Smooth muscle cell (in vitro differentiated cells): ENCODE data around the gene KIFC3. TPM values are rescaled to one million over a fixed set of nuclear protein-coding genes. Genes with fewer than 3 reads are reported as not detected.
A peak's percentile ranks its signal among the peaks of the same experiment; 100 is the strongest.

ENCODE experiments used
- DNase-seq: peaks from one replicate; lab custom pipeline; 2025; ENCODE audit not compliant: unreplicated experiment; lab: John Stamatoyannopoulos, UW
- H2AFZ ChIP-seq: fragments of 200-600 bp; sonication (generic); 2 replicates; pipeline ENCODE4 v1.6.0; 2016; ENCODE audit warnings: antibody characterized with exemption, low read depth, mild to moderate bottlenecking
- H3F3A ChIP-seq: fragments of 200-600 bp; sonication (generic); 2 replicates; pipeline ENCODE4 v1.6.0; 2017; ENCODE audit warnings: antibody characterized with exemption, low read depth
- H3K27ac ChIP-seq: fragments of 200-600 bp; sonication (generic); 2 replicates; pipeline ENCODE4 v1.5.1; 2016; ENCODE audit warnings: low read depth, mild to moderate bottlenecking
- H3K27me3 ChIP-seq: fragments of 200-600 bp; sonication (generic); 2 replicates; pipeline ENCODE4 v1.6.1; 2016; ENCODE audit warnings: low read depth, mild to moderate bottlenecking
- H3K36me3 ChIP-seq: fragments of 200-600 bp; sonication (generic); 2 replicates; pipeline ENCODE4 v1.5.1; 2016; ENCODE audit warnings: low read depth
- H3K4me1 ChIP-seq: fragments of 200-600 bp; sonication (generic); 2 replicates; pipeline ENCODE4 v1.5.1; 2016; ENCODE audit warnings: low read depth
- H3K4me2 ChIP-seq: fragments of 200-600 bp; sonication (generic); 2 replicates; pipeline ENCODE4 v1.6.0; 2016; ENCODE audit warnings: mild to moderate bottlenecking
- H3K4me3 ChIP-seq: fragments of 200-600 bp; sonication (generic); 2 replicates; pipeline ENCODE4 v1.5.1; 2016; ENCODE audit warnings: mild to moderate bottlenecking
- H3K79me2 ChIP-seq: fragments of 200-600 bp; sonication (generic); 2 replicates; pipeline ENCODE4 v1.6.0; 2016; ENCODE audit warnings: low read depth, mild to moderate bottlenecking
- H3K9ac ChIP-seq: fragments of 200-600 bp; sonication (generic); 2 replicates; pipeline ENCODE4 v1.6.0; 2016; ENCODE audit warnings: low read depth
- H3K9me3 ChIP-seq: fragments of 200-600 bp; sonication (generic); replicated peaks from 2 replicates; pipeline ENCODE4 v1.5.1; 2016; ENCODE audit warnings: low read depth
- H4K20me1 ChIP-seq: fragments of 200-600 bp; sonication (generic); 2 replicates; pipeline ENCODE4 v1.6.0; 2016; ENCODE audit warnings: low read depth
- WGBS: methylation state at CpG from one replicate; pipeline ENCODE4 v1.1.7; 2016; ENCODE audit warnings: low lambda C conversion rate; 5-methylcytosine and 5-hydroxymethylcytosine counted together
- polyA plus RNA-seq: library from polyadenylated mRNA; unstranded; fragments of >200 nt; fragmentation: Nextera tagmentation; extraction: Ambion mirVana; gene quantifications from 2 replicates; pipeline ENCODE4 v1.2.1, GENCODE V29; 2016
- total RNA-seq: library from RNA; depleted of rRNA; stranded (reverse); fragments of >200 nt; gene quantifications from 2 replicates; pipeline ENCODE4 v1.2.3, GENCODE V29; 2014
- TF ChIP-seq, protein P1 (sequence below): fragments of 200-600 bp; sonication (generic); IDR thresholded peaks from 2 replicates; pipeline ENCODE4 v1.5.1; 2017; ENCODE audit warnings: borderline replicate concordance, mild to moderate bottlenecking, antibody characterized with exemption; ENCODE audit not compliant: insufficient read depth, poor library complexity, severe bottlenecking

KIFC3 gene
- total and polyA plus RNA-seq, 2 experiments from 2014 or later: 30.6 to 50.2 TPM

- no peak overlapping the region for H3K9ac ChIP-seq
- H3F3A ChIP-seq: peaks cover 6% of the 10 kb centered on the region
- 82% methylated on average over 6 of the region's 6 CpGs for WGBS
- H3K27ac ChIP-seq: no peak overlapping the region
- no peak overlapping the region for H2AFZ ChIP-seq
- H3K9me3 ChIP-seq: no peaks in the 10 kb centered on the region
- H3K4me2 ChIP-seq: peak overlapping the region; percentile 97
- DNase-seq: no peak
- H3K4me3 ChIP-seq: no peak overlapping the region
- peaks cover 43% of the 10 kb centered on the region for H3K79me2 ChIP-seq
- H3K4me1 ChIP-seq: peaks cover 45% of the 10 kb centered on the region
- peaks cover 70% of the 10 kb centered on the region for H4K20me1 ChIP-seq
- peaks cover 4% of the 10 kb centered on the region for H3K36me3 ChIP-seq
- no peaks in the 10 kb centered on the region for H3K27me3 ChIP-seq
- TF ChIP-seq, protein P1, sequence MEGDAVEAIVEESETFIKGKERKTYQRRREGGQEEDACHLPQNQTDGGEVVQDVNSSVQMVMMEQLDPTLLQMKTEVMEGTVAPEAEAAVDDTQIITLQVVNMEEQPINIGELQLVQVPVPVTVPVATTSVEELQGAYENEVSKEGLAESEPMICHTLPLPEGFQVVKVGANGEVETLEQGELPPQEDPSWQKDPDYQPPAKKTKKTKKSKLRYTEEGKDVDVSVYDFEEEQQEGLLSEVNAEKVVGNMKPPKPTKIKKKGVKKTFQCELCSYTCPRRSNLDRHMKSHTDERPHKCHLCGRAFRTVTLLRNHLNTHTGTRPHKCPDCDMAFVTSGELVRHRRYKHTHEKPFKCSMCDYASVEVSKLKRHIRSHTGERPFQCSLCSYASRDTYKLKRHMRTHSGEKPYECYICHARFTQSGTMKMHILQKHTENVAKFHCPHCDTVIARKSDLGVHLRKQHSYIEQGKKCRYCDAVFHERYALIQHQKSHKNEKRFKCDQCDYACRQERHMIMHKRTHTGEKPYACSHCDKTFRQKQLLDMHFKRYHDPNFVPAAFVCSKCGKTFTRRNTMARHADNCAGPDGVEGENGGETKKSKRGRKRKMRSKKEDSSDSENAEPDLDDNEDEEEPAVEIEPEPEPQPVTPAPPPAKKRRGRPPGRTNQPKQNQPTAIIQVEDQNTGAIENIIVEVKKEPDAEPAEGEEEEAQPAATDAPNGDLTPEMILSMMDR: no peak
Observed at GRCh38 chr16:57798953-57799599, 3.2 kb downstream of the KIFC3 start.

GRCh38 chr16:57798267-57798810 lies 4.0 kb downstream of the KIFC3 start:
- no peak for DNase-seq
- Histone ChIP-seq H3K4me2 (peak overlapping the region; percentile 73), H3K27me3 (no peaks in the 10 kb centered on the region), H3K4me3 (peak overlapping the region; percentile 31), H3K36me3 (peaks cover 4% of the 10 kb centered on the region), H3K4me1 (peaks cover 37% of the 10 kb centered on the region), H4K20me1 (peaks cover 76% of the 10 kb centered on the region), H3K79me2 (peaks cover 43% of the 10 kb centered on the region), H3K27ac (peak overlapping the region; percentile 1), H3F3A (peaks cover under 1% of the 10 kb centered on the region), H2AFZ (no peak overlapping the region), H3K9ac (no peak overlapping the region), H3K9me3 (no peaks in the 10 kb centered on the region)
- TF ChIP-seq, protein P1: no peak
- WGBS: 49% methylated on average over 15 of the region's 16 CpGs

DNA sequence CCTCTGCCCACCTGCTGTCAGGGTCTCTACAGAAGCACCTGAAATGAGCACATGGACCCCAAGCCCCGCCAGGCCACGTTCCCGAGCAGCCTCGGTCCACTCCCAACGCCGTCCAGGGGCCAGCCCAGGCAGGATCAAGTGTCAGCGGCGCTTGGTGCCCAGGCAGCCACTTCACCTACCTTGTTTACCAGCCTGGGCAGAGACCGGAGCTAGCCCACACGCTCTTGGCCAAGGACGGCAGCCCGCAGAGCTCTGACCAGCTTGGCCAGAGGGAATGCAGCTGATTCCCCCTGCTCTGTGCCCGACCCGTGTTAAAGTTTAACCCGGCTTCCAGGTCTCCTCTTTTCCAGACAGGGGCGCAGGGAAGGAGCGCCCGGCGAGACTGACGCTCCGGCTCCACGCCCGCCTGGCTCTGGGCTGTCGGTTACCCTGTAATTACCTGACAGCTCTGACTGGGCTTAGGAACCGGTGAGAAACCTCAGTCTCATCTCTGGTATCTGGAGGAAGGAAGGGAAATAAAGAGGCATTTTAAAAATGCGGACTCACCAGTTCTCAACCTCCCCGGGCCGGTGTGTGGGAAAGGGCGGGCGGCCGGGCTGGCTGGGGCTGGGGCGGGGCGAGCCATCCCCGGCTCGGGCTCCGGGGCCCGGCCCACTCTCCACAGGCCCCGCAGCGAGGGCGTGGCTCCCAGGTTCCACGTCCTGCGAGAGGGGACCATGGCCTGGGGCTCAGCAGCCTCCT lies 4.6 kb downstream of the KIFC3 start:
- Histone ChIP-seq H3K4me2 (peak overlapping the region; percentile 73), H3F3A (no peaks in the 10 kb centered on the region), H3K27me3 (no peaks in the 10 kb centered on the region), H3K36me3 (peaks cover 4% of the 10 kb centered on the region), H3K9me3 (no peaks in the 10 kb centered on the region), H4K20me1 (peaks cover 81% of the 10 kb centered on the region), H3K79me2 (peaks cover 43% of the 10 kb centered on the region), H3K27ac (peak overlapping the region; percentile 78), H2AFZ (no peak overlapping the region), H3K9ac (peak overlapping the region; percentile 39), H3K4me1 (peaks cover 31% of the 10 kb centered on the region), H3K4me3 (peak overlapping the region; percentile 31)
- no peak for DNase-seq
- TF ChIP-seq, protein P1: no peak
- WGBS: 48% methylated on average over 40 of the region's 42 CpGs
